Tibial nerve (tissue), 4 donors: Measurements from ENCODE around the gene PDE2A. TPM values are rescaled to one million over a fixed set of nuclear protein-coding genes. Genes with fewer than 3 reads are reported as not detected.

ENCODE experiments used
- DNase-seq, 2 donors: peaks; one replicate each; pipeline ENCODE4 v3.0.0-alpha.2; 2019; ENCODE audit warnings: low spot score in 2 of 2
- H3K27ac ChIP-seq, 4 donors: fragments of 200-600 bp; sonication (generic) in 3 of 4; one replicate each; pipeline ENCODE4 v1.5.1; 2017 to 2019; ENCODE audit warnings: mild to moderate bottlenecking in 1 of 4
- H3K27me3 ChIP-seq, 2 donors: fragments of 200-600 bp; sonication (generic) in 1 of 2; one replicate each; pipeline versions ENCODE4 v1.5.1 to v1.6.0; 2017 to 2019
- H3K36me3 ChIP-seq, 3 donors: fragments of 200-600 bp; sonication (generic); one replicate each; pipeline ENCODE4 v1.5.1; 2018 to 2019
- H3K4me1 ChIP-seq, 4 donors: fragments of 200-600 bp; sonication (generic) in 3 of 4; one replicate each; pipeline ENCODE4 v1.5.1; 2017 to 2019
- H3K4me3 ChIP-seq, 4 donors: fragments of 200-600 bp; sonication (generic) in 3 of 4; one replicate each; pipeline ENCODE4 v1.5.1; 2017 to 2019; ENCODE audit warnings: mild to moderate bottlenecking in 1 of 4, moderate library complexity in 1 of 4
- H3K9me3 ChIP-seq, 4 donors: fragments of 200-600 bp; sonication (generic) in 3 of 4; one replicate each; pipeline ENCODE4 v1.5.1; 2017 to 2019
- CTCF ChIP-seq, 5 experiments: fragments of 200-600 bp in 3 of 5; fragments of 450-650 bp in 2 of 5; sonication (generic) in 3 of 5; IDR thresholded peaks; one replicate each; pipeline ENCODE4 v1.5.1; 2016 to 2019; ENCODE audit warnings: antibody characterized with exemption in 5 of 5, mild to moderate bottlenecking in 3 of 5, moderate library complexity in 2 of 5
- EP300 ChIP-seq, 2 donors: sonication (generic); formaldehyde crosslinking; IDR thresholded peaks; one replicate each; pipeline ENCODE4 v1.6.1; 2017; ENCODE audit warnings: antibody characterized with exemption in 2 of 2, mild to moderate bottlenecking in 1 of 2
- POLR2A ChIP-seq, 2 donors: fragments of 450-650 bp; IDR thresholded peaks; one replicate each; pipeline ENCODE4 v1.6.1; 2017; ENCODE audit warnings: antibody characterized with exemption in 2 of 2, mild to moderate bottlenecking in 2 of 2, moderate library complexity in 2 of 2
- WGBS, 2 donors: methylation state at CpG; one replicate each; pipeline ENCODE4 v1.1.5; 2018; 5-methylcytosine and 5-hydroxymethylcytosine counted together
- total RNA-seq, 4 donors: library from RNA; depleted of rRNA; stranded (reverse); fragments of >200 nt; gene quantifications; one replicate each; pipeline ENCODE4 v1.1.0, GENCODE V29; 2016

Gene PDE2A
- total RNA-seq, 4 donors from 2014 or later: 30.3 to 75.7 (median 43.1) TPM

- peaks cover 0 to 24% (median under 1%) of the 10 kb centered on the region in 3 donors for H3K36me3 ChIP-seq
- 73 to 80% methylated on average over 5 of the region's 5 CpGs for WGBS, 2 donors
- H3K27ac ChIP-seq: no peak overlapping the region
- TF ChIP-seq EP300 (IDR thresholded peaks at IDR 0.05) (no peak), CTCF (IDR thresholded peaks at IDR 0.05) (no peak), POLR2A (IDR thresholded peaks at IDR 0.05) (no peak)
- H3K9me3 ChIP-seq: no peaks in the 10 kb centered on the region
- no peak for DNase-seq
- H3K4me3 ChIP-seq: no peak overlapping the region
- peaks cover 0 to 52% (median 18%) of the 10 kb centered on the region in 4 donors for H3K4me1 ChIP-seq
- H3K27me3 ChIP-seq: peaks cover 0 to 20% of the 10 kb centered on the region in 2 donors
These were observed 8.1 kb upstream of the PDE2A start for GRCh38 chr11:72682238-72682857.

GRCh38 chr11:72681226-72682153 is 7.3 kb upstream of the PDE2A start:
- H3K4me1 ChIP-seq: peaks cover 0 to 51% (median 17%) of the 10 kb centered on the region in 4 donors
- H3K9me3 ChIP-seq: no peaks in the 10 kb centered on the region
- DNase-seq: no peak
- H3K36me3 ChIP-seq: peaks cover 0 to 16% (median 0%) of the 10 kb centered on the region in 3 donors
- 35 to 38% methylated on average over 17 of the region's 17 CpGs for WGBS, 2 donors
- H3K27ac ChIP-seq: no peak overlapping the region
- TF ChIP-seq POLR2A (IDR thresholded peaks at IDR 0.05) (no peak), EP300 (IDR thresholded peaks at IDR 0.05) (no peak), CTCF (IDR thresholded peaks at IDR 0.05) (no peak)
- no peak overlapping the region for H3K4me3 ChIP-seq
- peaks cover 0 to 29% of the 10 kb centered on the region in 2 donors for H3K27me3 ChIP-seq

- Histone ChIP-seq H3K27me3 (peaks cover 2 to 37% of the 10 kb centered on the region in 2 donors), H3K4me1 (peaks cover 0 to 47% (median 15%) of the 10 kb centered on the region in 4 donors), H3K4me3 (no peak overlapping the region), H3K36me3 (peaks cover 0 to 8% (median 0%) of the 10 kb centered on the region in 3 donors), H3K27ac (no peak overlapping the region), H3K9me3 (no peaks in the 10 kb centered on the region)
- TF ChIP-seq CTCF (IDR thresholded peaks at IDR 0.05): no peak
- TF ChIP-seq EP300 (IDR thresholded peaks at IDR 0.05): no peak
- no peak for DNase-seq
- 53 to 78% methylated on average over 5 to 6 of the region's 6 CpGs for WGBS, 2 donors
These were observed 6.5 kb upstream of the PDE2A start for GRCh38 chr11:72680624-72681158.

- Histone ChIP-seq H3K9me3 (no peaks in the 10 kb centered on the region), H3K27ac (no peak overlapping the region), H3K36me3 (no peaks in the 10 kb centered on the region), H3K27me3 (peaks cover 2 to 45% of the 10 kb centered on the region in 2 donors), H3K4me1 (peaks cover 0 to 38% (median 13%) of the 10 kb centered on the region in 4 donors), H3K4me3 (no peak overlapping the region)
- no peak for DNase-seq
- 56 to 64% methylated on average over 5 of the region's 5 CpGs for WGBS, 2 donors
- no peak for TF ChIP-seq EP300 (IDR thresholded peaks at IDR 0.05)
These were observed 5.6 kb upstream of the PDE2A start for GRCh38 chr11:72679869-72680268.

- Histone ChIP-seq H3K4me1 (peaks cover 0 to 25% (median 2%) of the 10 kb centered on the region in 4 donors), H3K4me3 (no peak overlapping the region), H3K27ac (no peak overlapping the region), H3K9me3 (no peaks in the 10 kb centered on the region), H3K36me3 (no peaks in the 10 kb centered on the region), H3K27me3 (peaks cover 2 to 58% of the 10 kb centered on the region in 2 donors)
- TF ChIP-seq POLR2A (IDR thresholded peaks at IDR 0.05) (no peak), EP300 (IDR thresholded peaks at IDR 0.05) (no peak), CTCF (IDR thresholded peaks at IDR 0.05) (no peak)
- 77 to 79% methylated on average over 8 of the region's 8 CpGs for WGBS, 2 donors
- DNase-seq: no peak
These were observed 4.3 kb upstream of the PDE2A start for GRCh38 chr11:72678524-72678923.
